ENCODE measurements around the gene GFAP.
A peak's percentile ranks its signal among the peaks of the same experiment; 100 is the strongest.
"Not testable (repeated sequence)": the region's sequence is repeated elsewhere in the genome, so short reads cannot be mapped to it uniquely, and the experiment has no call there.

The GFAP gene

GRCh38 chr17:44952946-44953475 is 37.7 kb upstream of the GFAP start:
- FAIRE-seq: no peak
- DNase-seq (ENCODE audit: insufficient read length, low spot score): no peak
- TF ChIP-seq, protein P1, sequence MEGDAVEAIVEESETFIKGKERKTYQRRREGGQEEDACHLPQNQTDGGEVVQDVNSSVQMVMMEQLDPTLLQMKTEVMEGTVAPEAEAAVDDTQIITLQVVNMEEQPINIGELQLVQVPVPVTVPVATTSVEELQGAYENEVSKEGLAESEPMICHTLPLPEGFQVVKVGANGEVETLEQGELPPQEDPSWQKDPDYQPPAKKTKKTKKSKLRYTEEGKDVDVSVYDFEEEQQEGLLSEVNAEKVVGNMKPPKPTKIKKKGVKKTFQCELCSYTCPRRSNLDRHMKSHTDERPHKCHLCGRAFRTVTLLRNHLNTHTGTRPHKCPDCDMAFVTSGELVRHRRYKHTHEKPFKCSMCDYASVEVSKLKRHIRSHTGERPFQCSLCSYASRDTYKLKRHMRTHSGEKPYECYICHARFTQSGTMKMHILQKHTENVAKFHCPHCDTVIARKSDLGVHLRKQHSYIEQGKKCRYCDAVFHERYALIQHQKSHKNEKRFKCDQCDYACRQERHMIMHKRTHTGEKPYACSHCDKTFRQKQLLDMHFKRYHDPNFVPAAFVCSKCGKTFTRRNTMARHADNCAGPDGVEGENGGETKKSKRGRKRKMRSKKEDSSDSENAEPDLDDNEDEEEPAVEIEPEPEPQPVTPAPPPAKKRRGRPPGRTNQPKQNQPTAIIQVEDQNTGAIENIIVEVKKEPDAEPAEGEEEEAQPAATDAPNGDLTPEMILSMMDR (IDR thresholded peaks at IDR 0.05; ENCODE audit: insufficient read depth, missing control alignments): no peak

- DNase-seq (ENCODE audit: insufficient read length, low spot score) (no peak), FAIRE-seq (no peak)
- TF ChIP-seq, protein P1 (IDR thresholded peaks at IDR 0.05; ENCODE audit: insufficient read depth, missing control alignments): no peak
These were observed 33.1 kb upstream of the GFAP start for GRCh38 chr17:44948315-44948795.

DNA sequence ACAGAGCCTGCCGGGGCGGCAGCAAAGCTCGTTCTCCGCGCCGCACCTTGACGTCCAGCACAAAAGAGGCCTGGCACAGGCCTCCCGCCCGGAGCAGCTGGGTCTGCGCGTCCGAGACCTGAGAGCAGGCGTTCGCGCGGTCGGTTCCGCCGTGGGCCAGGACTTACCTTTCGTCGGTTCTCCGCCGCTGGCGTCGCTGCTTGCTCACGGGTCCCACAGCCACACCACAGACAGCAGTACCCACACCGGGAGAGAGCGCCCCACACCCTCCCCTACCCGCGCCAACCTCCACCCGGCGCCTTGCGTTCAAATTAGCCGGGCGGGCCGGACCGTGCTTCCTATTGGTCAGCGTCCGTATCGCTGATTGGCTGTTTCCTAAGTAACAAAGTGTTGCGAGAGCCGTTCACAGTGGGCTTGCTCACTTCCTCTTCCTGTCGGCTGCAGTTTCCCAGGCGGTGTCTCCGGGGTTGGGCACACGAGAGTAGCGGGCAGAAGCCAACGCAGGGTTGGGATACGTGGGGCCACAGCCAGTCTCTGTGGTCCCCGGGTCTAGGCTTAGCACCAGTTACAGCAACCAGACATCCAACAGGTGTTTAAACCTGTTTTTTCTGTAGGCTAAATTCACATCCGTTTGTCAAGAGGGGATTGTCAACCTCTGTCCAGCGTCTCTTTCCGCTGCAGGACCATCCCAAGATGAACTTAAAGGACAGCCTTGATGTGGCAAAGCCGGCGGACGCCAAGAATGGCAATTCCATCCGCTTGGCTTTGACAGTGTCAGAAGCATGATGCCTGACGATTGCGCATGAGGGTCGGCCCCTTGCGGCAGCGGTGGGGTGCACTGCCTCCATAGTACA is 32.4 kb upstream of the GFAP start, which contains the start of gene KIF18B:
TSS of gene KIF18B (minus strand) at position 313 of the 854 bp plus-strand sequence. CDS start 11,429 bp downstream, outside the sequence.
- TF ChIP-seq, protein P1 (IDR thresholded peaks at IDR 0.05; ENCODE audit: insufficient read depth, missing control alignments): peak; percentile 17
- no peak for FAIRE-seq
- peak; percentile 97 for DNase-seq (ENCODE audit: insufficient read length, low spot score)

DNA sequence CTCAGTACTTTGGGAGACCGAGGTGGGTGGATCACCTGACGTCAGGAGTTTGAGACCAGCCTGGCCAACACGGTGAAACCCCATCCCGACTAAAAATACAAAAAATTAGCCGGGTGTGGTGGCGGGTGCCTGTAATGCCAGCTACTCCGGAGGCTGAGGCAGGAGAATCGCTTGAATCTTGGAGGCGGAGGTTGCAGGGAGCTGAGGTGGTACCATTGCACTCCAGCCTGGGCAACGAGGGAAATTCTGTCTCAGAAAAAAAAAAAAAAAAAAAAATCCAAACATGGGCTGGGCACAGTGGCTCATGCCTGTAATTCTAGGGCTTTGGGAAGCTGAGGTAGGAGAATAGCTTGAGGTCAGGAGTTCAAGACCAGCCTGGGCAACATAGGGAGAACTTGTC is 30.4 kb upstream of the GFAP start:
- FAIRE-seq; DNase-seq (ENCODE audit: insufficient read length, low spot score): not testable (repeated sequence)

DNA sequence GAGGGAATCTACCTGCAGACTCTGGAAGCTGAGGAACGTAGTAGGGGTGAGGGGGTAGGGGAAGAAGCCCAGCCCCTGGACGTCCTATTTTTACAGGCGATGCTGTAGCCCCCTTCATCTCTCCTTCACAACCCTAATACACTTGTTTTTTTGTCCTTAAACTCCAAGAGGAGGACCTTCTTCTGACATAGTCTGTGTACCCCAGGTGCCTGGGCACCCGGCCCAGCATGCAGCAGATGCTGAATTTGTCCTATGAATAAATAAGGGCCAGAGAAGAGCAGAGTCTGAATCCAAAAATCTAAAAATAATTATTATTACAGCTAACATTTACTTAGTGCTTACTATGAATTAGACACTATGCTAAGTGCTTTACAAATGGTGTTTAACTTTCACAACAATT is 27.2 kb upstream of the GFAP start:
- TF ChIP-seq, protein P1 (IDR thresholded peaks at IDR 0.05; ENCODE audit: insufficient read depth, missing control alignments): no peak
- FAIRE-seq (no peak), DNase-seq (ENCODE audit: insufficient read length, low spot score) (no peak)

DNA sequence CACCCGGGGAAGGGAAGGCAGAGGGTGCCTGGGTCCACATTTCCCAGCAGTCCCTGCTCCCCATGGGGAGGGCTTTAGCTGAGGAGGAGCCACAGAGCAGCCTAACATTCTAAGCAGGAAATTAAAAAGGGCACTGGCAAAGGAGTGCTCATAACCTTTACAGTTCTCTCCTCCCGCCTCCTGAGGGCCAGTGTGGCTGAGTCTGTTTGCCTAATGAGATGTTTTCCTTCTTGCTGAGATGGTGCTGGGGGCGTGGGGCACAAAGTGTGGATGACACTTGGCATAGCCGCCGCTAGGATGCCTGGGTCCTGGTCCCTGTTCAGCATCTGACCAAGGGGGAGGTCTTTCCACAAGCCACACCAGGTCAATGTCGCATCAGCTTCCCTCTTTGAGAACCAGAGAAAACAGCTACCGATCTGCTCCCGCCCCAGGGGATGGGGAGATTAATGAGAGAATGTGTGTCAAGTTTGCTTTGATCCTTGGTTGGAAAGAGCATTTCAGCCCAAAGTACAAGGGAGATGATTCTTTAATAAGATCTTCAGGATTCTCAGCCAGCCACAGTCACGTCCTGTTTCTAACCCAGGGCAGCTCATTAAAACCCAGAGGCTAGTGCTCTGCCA is 26.5 kb upstream of the GFAP start:
- TF ChIP-seq, protein P1 (IDR thresholded peaks at IDR 0.05; ENCODE audit: insufficient read depth, missing control alignments): no peak
- DNase-seq (ENCODE audit: insufficient read length, low spot score) (no peak), FAIRE-seq (no peak)

DNA sequence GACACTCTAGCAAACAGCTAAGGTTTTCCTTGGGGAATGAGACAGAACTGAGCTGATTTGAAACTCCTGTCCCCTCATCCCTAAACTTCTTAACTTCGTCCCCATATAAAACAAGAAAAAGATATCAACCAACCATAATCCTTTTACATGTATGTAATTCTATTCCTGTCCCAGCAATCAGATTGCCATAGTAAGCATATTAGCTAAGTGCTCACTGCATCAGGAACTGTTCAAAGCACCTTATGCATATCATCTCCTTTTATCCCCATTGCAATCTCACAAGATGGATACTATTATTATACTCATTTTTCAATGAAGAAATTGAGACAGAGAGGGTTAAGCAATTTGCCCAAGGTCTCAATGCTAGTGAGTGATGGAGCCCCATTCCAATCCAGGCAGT is 25.5 kb upstream of the GFAP start:
- DNase-seq (ENCODE audit: insufficient read length, low spot score): no peak
- FAIRE-seq: no peak
- TF ChIP-seq, protein P1 (IDR thresholded peaks at IDR 0.05; ENCODE audit: insufficient read depth, missing control alignments): no peak

All from D721Med (cell line).